Breast epithelium (tissue), 3 donors: ENCODE results near the gene CUL2.

Experiments used
- CTCF ChIP-seq, 3 donors: fragments of 450-650 bp; IDR thresholded peaks; one replicate each; pipeline ENCODE4 v1.5.1; 2016 to 2017; ENCODE audit warnings: antibody characterized with exemption in 3 of 3, mild to moderate bottlenecking in 3 of 3, moderate library complexity in 3 of 3
- POLR2A ChIP-seq: fragments of 450-650 bp; IDR thresholded peaks from one replicate; pipeline ENCODE4 v1.6.1; 2016; ENCODE audit warnings: antibody characterized with exemption, mild to moderate bottlenecking, moderate library complexity
- POLR2AphosphoS5 ChIP-seq, 3 donors: sonication (generic); formaldehyde crosslinking; IDR thresholded peaks; one replicate each; pipeline ENCODE4 v1.6.1; 2017; ENCODE audit warnings: antibody characterized with exemption in 3 of 3

- TF ChIP-seq CTCF (IDR thresholded peaks at IDR 0.05) (no peak), POLR2A (no peak), POLR2AphosphoS5 (IDR thresholded peaks at IDR 0.05) (no peak)
Measured at GRCh38 chr10:35136263-35136815, 46.2 kb upstream of the CUL2 start.
